ENCODE data around the gene GRIN1. TPM values are rescaled to one million over a fixed set of nuclear protein-coding genes. Genes with fewer than 3 reads are reported as not detected.
A peak's percentile ranks its signal among the peaks of the same experiment; 100 is the strongest.

The GRIN1 gene
- total RNA-seq, 1 donor from 2014 or later: 0.53 TPM

GRCh38 chr9:137141976-137142936 lies 3.3 kb downstream of the GRIN1 start:
- TF ChIP-seq, protein P1, sequence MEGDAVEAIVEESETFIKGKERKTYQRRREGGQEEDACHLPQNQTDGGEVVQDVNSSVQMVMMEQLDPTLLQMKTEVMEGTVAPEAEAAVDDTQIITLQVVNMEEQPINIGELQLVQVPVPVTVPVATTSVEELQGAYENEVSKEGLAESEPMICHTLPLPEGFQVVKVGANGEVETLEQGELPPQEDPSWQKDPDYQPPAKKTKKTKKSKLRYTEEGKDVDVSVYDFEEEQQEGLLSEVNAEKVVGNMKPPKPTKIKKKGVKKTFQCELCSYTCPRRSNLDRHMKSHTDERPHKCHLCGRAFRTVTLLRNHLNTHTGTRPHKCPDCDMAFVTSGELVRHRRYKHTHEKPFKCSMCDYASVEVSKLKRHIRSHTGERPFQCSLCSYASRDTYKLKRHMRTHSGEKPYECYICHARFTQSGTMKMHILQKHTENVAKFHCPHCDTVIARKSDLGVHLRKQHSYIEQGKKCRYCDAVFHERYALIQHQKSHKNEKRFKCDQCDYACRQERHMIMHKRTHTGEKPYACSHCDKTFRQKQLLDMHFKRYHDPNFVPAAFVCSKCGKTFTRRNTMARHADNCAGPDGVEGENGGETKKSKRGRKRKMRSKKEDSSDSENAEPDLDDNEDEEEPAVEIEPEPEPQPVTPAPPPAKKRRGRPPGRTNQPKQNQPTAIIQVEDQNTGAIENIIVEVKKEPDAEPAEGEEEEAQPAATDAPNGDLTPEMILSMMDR (IDR thresholded peaks at IDR 0.05; ENCODE audit: insufficient read depth, low read length, severe bottlenecking): no peak

GRCh38 chr9:137143459-137143858 lies 4.5 kb downstream of the GRIN1 start:
- Histone ChIP-seq H3K36me3 (ENCODE audit: control insufficient read depth, insufficient read depth, low read length) (no peaks in the 10 kb centered on the region), H3K4me3 (ENCODE audit: low read depth, low read length) (no peak overlapping the region), H3K27me3 (ENCODE audit: control insufficient read depth, insufficient read depth, low read length) (peaks cover 14% of the 10 kb centered on the region)
- FAIRE-seq (no peak), DNase-seq (ENCODE audit: low read depth) (no peak)
- TF ChIP-seq, protein P1 (IDR thresholded peaks at IDR 0.05; ENCODE audit: insufficient read depth, low read length, severe bottlenecking): no peak

More at GRCh38 chr9:137141976-137142936, 3.3 kb downstream of the GRIN1 start:
- no peaks in the 10 kb centered on the region for H3K36me3 ChIP-seq (ENCODE audit: control insufficient read depth, insufficient read depth, low read length)
- H3K4me3 ChIP-seq (ENCODE audit: low read depth, low read length): no peak overlapping the region
- H3K27me3 ChIP-seq (ENCODE audit: control insufficient read depth, insufficient read depth, low read length): peaks cover 22% of the 10 kb centered on the region
- DNase-seq (ENCODE audit: low read depth) (no peak), FAIRE-seq (peak; percentile 87)

- no peaks in the 10 kb centered on the region for H3K36me3 ChIP-seq (ENCODE audit: control insufficient read depth, insufficient read depth, low read length)
- DNase-seq (ENCODE audit: low read depth) (no peak), FAIRE-seq (no peak)
- TF ChIP-seq, protein P1 (IDR thresholded peaks at IDR 0.05; ENCODE audit: insufficient read depth, low read length, severe bottlenecking): no peak
- peaks cover 2% of the 10 kb centered on the region for H3K27me3 ChIP-seq (ENCODE audit: control insufficient read depth, insufficient read depth, low read length)
- no peak overlapping the region for H3K4me3 ChIP-seq (ENCODE audit: low read depth, low read length)
Measured at GRCh38 chr9:137145731-137146526, 7.0 kb downstream of the GRIN1 start.

- H3K4me3 ChIP-seq (ENCODE audit: low read depth, low read length): no peak overlapping the region
- H3K27me3 ChIP-seq (ENCODE audit: control insufficient read depth, insufficient read depth, low read length): peaks cover 2% of the 10 kb centered on the region
- no peak for DNase-seq (ENCODE audit: low read depth)
- FAIRE-seq: no peak
- TF ChIP-seq, protein P1 (IDR thresholded peaks at IDR 0.05; ENCODE audit: insufficient read depth, low read length, severe bottlenecking): no peak
- no peaks in the 10 kb centered on the region for H3K36me3 ChIP-seq (ENCODE audit: control insufficient read depth, insufficient read depth, low read length)
Measured at GRCh38 chr9:137146527-137146918, 7.6 kb downstream of the GRIN1 start.

DNA sequence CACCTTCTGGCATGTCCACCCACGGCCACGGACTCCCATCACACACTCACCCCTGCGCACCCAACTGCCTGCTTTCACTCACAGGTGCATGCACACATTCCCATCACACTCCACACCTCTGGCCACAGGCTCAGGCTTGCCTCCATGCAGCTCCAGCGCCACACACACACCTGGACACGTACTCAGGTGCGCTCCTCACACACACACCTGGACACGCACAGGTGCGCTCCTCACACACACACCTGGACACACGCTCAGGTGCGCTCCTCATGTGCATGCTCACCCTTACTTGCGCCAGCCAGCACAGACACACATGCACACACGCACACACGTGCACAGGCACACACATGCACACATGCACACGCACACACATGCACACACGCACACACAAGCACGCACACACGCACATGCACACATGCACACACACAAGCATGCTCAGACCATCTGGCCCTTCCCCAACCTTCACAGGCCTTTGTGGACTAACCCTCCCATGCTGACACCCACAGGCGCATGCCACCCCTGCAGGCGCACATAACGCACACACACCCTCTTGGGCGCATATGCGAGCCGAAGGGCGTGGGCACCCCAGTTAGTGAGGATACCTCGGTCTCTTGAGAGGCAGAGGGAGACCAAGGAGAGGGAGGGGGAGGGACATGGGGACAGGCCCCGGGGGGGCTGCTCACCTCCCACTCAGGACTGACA lies 8.3 kb downstream of the GRIN1 start:
- Histone ChIP-seq H3K27me3 (ENCODE audit: control insufficient read depth, insufficient read depth, low read length) (peaks cover 2% of the 10 kb centered on the region), H3K4me3 (ENCODE audit: low read depth, low read length) (no peak overlapping the region), H3K36me3 (ENCODE audit: control insufficient read depth, insufficient read depth, low read length) (no peaks in the 10 kb centered on the region)
- no peak for FAIRE-seq
- no peak for DNase-seq (ENCODE audit: low read depth)
- TF ChIP-seq, protein P1 (IDR thresholded peaks at IDR 0.05; ENCODE audit: insufficient read depth, low read length, severe bottlenecking): no peak
